RWPE1 (cell line): ENCODE data around the gene TMEM248.
"Not testable (repeated sequence)": the region's sequence is repeated elsewhere in the genome, so short reads cannot be mapped to it uniquely, and the experiment has no call there.

Experiments
- CTCF ChIA-PET: fragments of 350-600 bp; sonication (Branson Sonifier 250); formaldehyde crosslinking; extraction: SDS; loops from one replicate; lab custom pipeline; 2021; lab: Yijun Ruan, JAX
- POLR2A ChIA-PET: fragments of 400-600 bp; formaldehyde crosslinking; extraction: SDS; loops from one replicate; lab custom pipeline; 2020; ENCODE audit warnings: antibody characterized with exemption; ENCODE audit not compliant: low non-redundant PET; lab: Yijun Ruan, JAX
- DNase-seq: peaks from one replicate; pipeline ENCODE4 v3.0.0; 2012; ENCODE audit warnings: low spot score
- H3K27ac ChIP-seq: fragments of 450-650 bp; 2 replicates; pipeline ENCODE4 v1.5.1; 2017
- CTCF ChIP-seq: fragments of 450-650 bp; conservative IDR thresholded peaks from 2 replicates; pipeline ENCODE4 v1.5.1; 2017; ENCODE audit warnings: low read depth, mild to moderate bottlenecking

Gene TMEM248

GRCh38 chr7:66910789-66911188, 10.2 kb upstream of the TMEM248 start:
- H3K27ac ChIP-seq: no peak overlapping the region
- CTCF ChIA-PET: no interaction called here
- DNase-seq: no peak
- no peak for TF ChIP-seq CTCF
- POLR2A ChIA-PET: interaction anchor here (0.6 kb wide), 1 partner anchor 11 kb away, joined by 3 read pairs; no protein-coding TSS in a partner anchor

DNA sequence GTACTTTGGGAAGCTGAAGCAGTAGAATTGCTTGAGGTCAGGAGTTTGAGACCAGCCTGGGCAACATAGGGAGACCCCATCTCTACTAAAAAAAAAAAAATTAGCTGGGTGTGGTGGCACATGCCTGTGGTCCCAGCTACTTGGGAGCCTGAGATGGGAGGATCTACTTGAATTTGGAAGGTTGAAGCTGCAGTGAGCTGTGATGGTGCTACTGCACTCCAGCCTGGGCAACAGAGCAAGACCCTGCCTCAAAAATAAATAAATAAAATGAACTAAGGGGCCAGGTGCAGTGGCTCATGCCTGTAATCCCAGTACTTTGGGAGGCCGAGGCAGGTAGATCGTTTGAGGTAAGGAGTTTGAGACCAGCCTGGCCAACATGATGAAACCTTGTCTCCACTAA, 9.8 kb upstream of the TMEM248 start:
- DNase-seq, H3K27ac ChIP-seq, CTCF ChIA-PET: not testable (repeated sequence)
- POLR2A ChIA-PET: interaction anchor here (0.6 kb wide), 1 partner anchor 10 kb away, joined by 3 read pairs; no protein-coding TSS in a partner anchor

DNA sequence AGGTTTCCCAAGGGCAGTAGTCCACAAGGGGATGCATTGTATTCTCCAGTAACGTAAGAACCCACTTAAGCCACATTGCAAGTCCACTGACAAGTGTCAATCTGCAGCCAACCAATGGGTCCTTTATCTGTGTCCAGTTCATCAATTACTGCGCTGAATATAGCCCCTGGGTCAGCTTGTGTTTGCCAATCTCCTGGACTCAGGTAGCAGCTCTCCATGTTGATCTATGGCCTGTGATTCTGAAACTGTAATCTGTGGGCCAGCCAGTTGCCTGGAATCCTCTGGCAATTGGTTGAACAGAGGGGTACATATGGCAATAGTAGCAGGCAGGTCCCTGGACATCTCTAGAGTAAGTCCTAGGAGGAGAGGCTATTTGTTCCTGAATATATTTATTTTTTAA, 8.8 kb upstream of the TMEM248 start:
- no peak overlapping the region for H3K27ac ChIP-seq
- CTCF ChIA-PET: no interaction called here
- TF ChIP-seq CTCF: no peak
- POLR2A ChIA-PET: no interaction called here
- DNase-seq: no peak

DNA sequence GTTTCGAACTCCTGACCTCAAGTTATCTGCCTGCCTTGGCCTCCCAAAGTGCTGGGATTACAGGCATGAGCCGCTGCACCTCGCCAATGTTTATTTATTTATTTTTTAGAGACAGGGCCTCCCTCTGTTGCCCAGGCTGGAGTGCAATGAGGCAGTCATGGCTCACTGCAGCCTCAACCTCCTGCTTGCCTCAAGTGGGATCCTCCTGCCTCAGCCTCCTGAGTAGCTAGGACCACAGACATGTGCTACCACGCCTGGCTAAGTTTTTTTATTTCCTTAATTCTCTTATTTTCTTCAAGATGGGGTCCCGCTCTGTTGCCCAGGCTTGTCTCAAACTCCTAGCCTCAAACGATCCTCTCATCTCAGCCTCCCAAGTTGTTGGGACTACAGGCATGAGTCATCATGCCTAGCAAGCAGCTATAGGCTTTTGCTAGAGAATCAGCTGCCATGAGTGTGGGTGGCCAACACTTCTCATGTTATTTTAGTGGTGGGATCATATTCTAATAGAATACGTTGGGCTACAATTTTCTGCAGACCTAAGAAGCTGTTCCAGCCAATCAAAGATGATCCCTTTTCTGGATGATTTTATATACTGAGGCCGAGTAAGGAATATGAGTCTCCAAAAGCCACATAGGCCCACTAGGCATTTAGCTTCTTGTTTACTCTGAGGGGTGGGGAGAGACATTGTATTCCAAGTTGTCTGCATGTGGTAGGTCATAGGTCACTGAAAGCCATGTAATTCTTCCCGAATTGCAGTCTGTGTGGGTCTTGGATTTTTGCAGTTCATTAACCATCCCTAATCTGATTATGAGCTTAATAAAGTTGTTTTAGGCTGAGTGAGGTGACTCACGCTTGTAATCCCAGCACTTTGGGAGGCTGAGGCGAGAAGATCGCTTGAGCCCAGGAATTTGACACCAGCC, 7.6 kb upstream of the TMEM248 start:
- CTCF ChIA-PET: interaction anchor here (0.6 kb wide), 1 partner anchor 49 kb away, joined by 6 read pairs; no protein-coding TSS in a partner anchor
- no peak overlapping the region for H3K27ac ChIP-seq
- no peak for TF ChIP-seq CTCF
- DNase-seq: no peak
- POLR2A ChIA-PET: no interaction called here

DNA sequence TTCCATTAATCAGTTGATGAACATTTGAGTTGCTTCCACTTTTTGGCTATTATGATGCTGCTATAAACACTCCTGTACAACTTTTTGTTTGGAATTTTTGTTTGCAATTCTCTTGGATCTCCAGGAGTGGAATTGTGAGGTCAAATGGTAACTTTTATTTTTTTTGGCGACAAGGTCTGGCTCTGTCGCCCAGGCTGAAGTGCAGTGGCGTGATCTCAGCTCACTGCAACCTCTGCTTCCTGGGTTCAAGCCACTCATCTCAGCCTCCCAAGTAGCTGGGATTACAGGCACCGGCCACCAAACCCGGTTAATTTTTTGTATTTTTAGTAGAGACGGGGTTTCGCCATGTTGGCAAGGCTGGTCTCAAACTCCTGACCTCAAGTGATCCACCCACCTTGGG, 3.1 kb upstream of the TMEM248 start:
- POLR2A ChIA-PET: not testable (repeated sequence)

DNA sequence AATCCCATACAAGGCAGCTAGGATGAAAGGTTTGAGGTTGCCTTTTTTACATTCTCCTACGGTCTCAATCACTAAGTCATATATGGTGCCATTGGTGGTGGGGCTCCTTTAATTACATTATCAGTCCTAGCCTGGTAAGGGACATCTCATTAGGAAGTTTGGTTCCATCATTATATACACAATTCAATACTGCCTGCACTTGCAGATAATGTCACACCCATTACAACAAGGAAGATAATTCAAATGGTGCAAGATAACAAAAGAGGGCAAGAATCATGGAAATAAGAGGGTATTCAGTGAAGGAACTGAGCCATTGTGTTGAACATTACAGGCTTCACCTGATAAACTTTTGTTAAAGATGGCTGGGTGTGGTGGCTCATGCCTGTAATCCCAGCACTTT, 1.7 kb upstream of the TMEM248 start:
- H3K27ac ChIP-seq: no peak overlapping the region
- no peak for DNase-seq
- POLR2A ChIA-PET: no interaction called here
- CTCF ChIA-PET: no interaction called here
- TF ChIP-seq CTCF: no peak

More for the DNA sequence above, 3.1 kb upstream of the TMEM248 start:
- H3K27ac ChIP-seq, DNase-seq, CTCF ChIA-PET: not testable (repeated sequence)

- no peak overlapping the region for H3K27ac ChIP-seq
- ChIA-PET POLR2A (no interaction called here), CTCF (interaction anchor here (0.5 kb wide), 1 partner anchor 78 kb away, joined by 4 read pairs; no protein-coding TSS in a partner anchor)
- no peak for TF ChIP-seq CTCF
- no peak for DNase-seq
Observed at GRCh38 chr7:66919704-66920103, 1.3 kb upstream of the TMEM248 start.
